HepG2 (cell line): ENCODE data around the gene MARS1. TPM values are rescaled to one million over a fixed set of nuclear protein-coding genes. Genes with fewer than 3 reads are reported as not detected.
A peak's percentile ranks its signal among the peaks of the same experiment; 100 is the strongest.

Source experiments
- DMTF1 ChIP-seq: sonication (generic); formaldehyde crosslinking; IDR thresholded peaks from 2 replicates; pipeline ENCODE4 v1.4.0; 2020; ENCODE audit warnings: mild to moderate bottlenecking, missing genetic modification reagents
- DPF2 ChIP-seq: sonication (generic); formaldehyde crosslinking; IDR thresholded peaks from 2 replicates; pipeline ENCODE4 v1.4.0; 2020; ENCODE audit warnings: mild to moderate bottlenecking, low read depth, missing genetic modification reagents, borderline replicate concordance
- EED ChIP-seq: sonication (generic); formaldehyde crosslinking; IDR thresholded peaks from 2 replicates; pipeline ENCODE4 v1.5.0; 2020; ENCODE audit warnings: mild to moderate bottlenecking, missing genetic modification reagents
- NONO ChIP-seq, 2 experiments: fragments of 450-650 bp in 1 of 2; sonication (generic) in 1 of 2; formaldehyde crosslinking in 1 of 2; IDR thresholded peaks in 1 of 2; conservative IDR thresholded peaks in 1 of 2; 2 replicates each; pipeline versions ENCODE4 v1.6.1 to v1.8.0; 2017 to 2022; ENCODE audit warnings: mild to moderate bottlenecking in 1 of 2, missing genetic modification reagents in 1 of 2, moderate library complexity in 1 of 2
- NPAS2 ChIP-seq: sonication (generic); formaldehyde crosslinking; IDR thresholded peaks from 2 replicates; pipeline ENCODE4 v1.8.0; 2022; ENCODE audit warnings: mild to moderate bottlenecking, missing genetic modification reagents, borderline replicate concordance
- POLR2G ChIP-seq: fragments of 200-400 bp; formaldehyde crosslinking; IDR thresholded peaks from 2 replicates; pipeline ENCODE4 v1.6.1; 2018; ENCODE audit warnings: mild to moderate bottlenecking, low read depth, low read length, moderate library complexity
- SRY ChIP-seq: sonication (generic); formaldehyde crosslinking; IDR thresholded peaks from 2 replicates; pipeline ENCODE4 v1.8.0; 2022; ENCODE audit warnings: mild to moderate bottlenecking, missing genetic modification reagents
- TAF1 ChIP-seq: sonication (generic); formaldehyde crosslinking; IDR thresholded peaks from 2 replicates; pipeline ENCODE4 v1.4.0; 2020; ENCODE audit warnings: missing genetic modification reagents
- TOE1 ChIP-seq: sonication (generic); formaldehyde crosslinking; IDR thresholded peaks from 2 replicates; pipeline ENCODE4 v1.4.0; 2020; ENCODE audit warnings: mild to moderate bottlenecking, missing genetic modification reagents
- ZBTB46 ChIP-seq: sonication (generic); formaldehyde crosslinking; IDR thresholded peaks from 2 replicates; pipeline ENCODE4 v1.4.0; 2020; ENCODE audit warnings: mild to moderate bottlenecking, missing genetic modification reagents, borderline replicate concordance
- ZNF230 ChIP-seq: sonication (generic); formaldehyde crosslinking; IDR thresholded peaks from 2 replicates; pipeline ENCODE4 v1.4.0; 2020; ENCODE audit warnings: mild to moderate bottlenecking, missing genetic modification reagents
- ZNF253 ChIP-seq: sonication (generic); formaldehyde crosslinking; IDR thresholded peaks from 2 replicates; pipeline ENCODE4 v1.8.0; 2022; ENCODE audit warnings: mild to moderate bottlenecking, missing genetic modification reagents, borderline replicate concordance
- ZNF276 ChIP-seq: sonication (generic); formaldehyde crosslinking; IDR thresholded peaks from 2 replicates; pipeline ENCODE4 v1.4.0; 2020; ENCODE audit warnings: mild to moderate bottlenecking, low read depth, missing genetic modification reagents
- ZNF512B ChIP-seq: sonication (generic); formaldehyde crosslinking; IDR thresholded peaks from 2 replicates; pipeline ENCODE4 v1.5.1; 2020; ENCODE audit warnings: missing genetic modification reagents, mild to moderate bottlenecking, borderline replicate concordance
- ZNF556 ChIP-seq: sonication (generic); formaldehyde crosslinking; IDR thresholded peaks from 2 replicates; pipeline ENCODE4 v1.4.0; 2020; ENCODE audit warnings: mild to moderate bottlenecking, missing genetic modification reagents, borderline replicate concordance
- ZNF577 ChIP-seq: sonication (generic); formaldehyde crosslinking; IDR thresholded peaks from 2 replicates; pipeline ENCODE4 v1.4.0; 2020; ENCODE audit warnings: mild to moderate bottlenecking, low read depth, missing genetic modification reagents, borderline replicate concordance
- ZNF672 ChIP-seq: sonication (generic); formaldehyde crosslinking; IDR thresholded peaks from 2 replicates; pipeline ENCODE4 v1.8.1; 2022; ENCODE audit warnings: missing genetic modification reagents
- ZNF740 ChIP-seq: sonication (generic); formaldehyde crosslinking; IDR thresholded peaks from 2 replicates; pipeline ENCODE4 v1.4.0; 2020; ENCODE audit warnings: missing genetic modification reagents
- polyA plus RNA-seq, 8 experiments: library from polyadenylated mRNA; depleted of rRNA in 3 of 8; stranded (reverse) in 7 of 8; unstranded in 1 of 8; fragments of >200 nt; fragmentation: Illumina TruSeq in 4 of 8; extraction: Trizol in 4 of 8; gene quantifications; 2 replicates each; pipeline versions ENCODE4 v1.2.1 to v1.2.3, GENCODE V29; 2011 to 2016; ENCODE audit warnings: low read depth in 4 of 8, missing spikeins in 1 of 8, mixed read lengths in 1 of 8; ENCODE audit not compliant: insufficient read depth in 1 of 8
- total RNA-seq, 5 experiments: library from RNA; depleted of rRNA; stranded (reverse); fragments of >200 nt; fragmentation: Illumina TruSeq; extraction: Trizol; gene quantifications; 2 replicates each; pipeline ENCODE4 v1.2.3, GENCODE V29; 2016; ENCODE audit warnings: low read depth in 1 of 5

Gene MARS1
- total and polyA plus RNA-seq, 2 of the 13 experiments (the other 11 are each of a cell fraction or from before 2014, with no cell fraction given), result 115 to 181 TPM

GRCh38 chr12:57451233-57451778 lies 36.6 kb upstream of the MARS1 start (continued):
- TF ChIP-seq DMTF1 (CRISPR knock-in tag), result no peak; the same call in 1 of the 2 replicates
- peak; percentile 63 for TF ChIP-seq POLR2G
- TF ChIP-seq ZNF276 (CRISPR knock-in tag), result no peak
- TF ChIP-seq ZNF512B (CRISPR knock-in tag), result no peak
- no peak for TF ChIP-seq ZNF253 (CRISPR knock-in tag)
- peak; percentile 74; the same call in 1 of the 2 replicates for TF ChIP-seq ZBTB46 (CRISPR knock-in tag)
- no peak; the same call in 1 of the 2 replicates for TF ChIP-seq TAF1 (CRISPR knock-in tag)
- TF ChIP-seq NONO (IDR thresholded peaks at IDR 0.05), result no peak
- peak; percentile 95 for TF ChIP-seq NONO (CRISPR knock-in tag; conservative IDR thresholded peaks at IDR 0.05)
- TF ChIP-seq ZNF556 (CRISPR knock-in tag), result peak; percentile 99
- no peak; the same call in 1 of the 2 replicates for TF ChIP-seq TOE1 (CRISPR knock-in tag)
- TF ChIP-seq SRY (CRISPR knock-in tag), result peak; percentile 72; the same call in 1 of the 2 replicates
- TF ChIP-seq DPF2 (CRISPR knock-in tag), result peak; percentile 99
- TF ChIP-seq NPAS2 (CRISPR knock-in tag), result no peak
- no peak; the same call in 1 of the 2 replicates for TF ChIP-seq ZNF740
- no peak for TF ChIP-seq EED (CRISPR knock-in tag)
- TF ChIP-seq ZNF230, result peak; percentile 93
- 0 out of 2 replicates have a peak, but pooled peaks have one; percentile 66 for TF ChIP-seq ZNF577
- no peak for TF ChIP-seq ZNF672 (CRISPR knock-in tag)
